HepG2 (cell line): ENCODE measurements around the gene PRSS53. TPM values are rescaled to one million over a fixed set of nuclear protein-coding genes. Genes with fewer than 3 reads are reported as not detected.
A peak's percentile ranks its signal among the peaks of the same experiment; 100 is the strongest.

ENCODE experiments used
- CHCHD3 ChIP-seq: sonication (generic); formaldehyde crosslinking; IDR thresholded peaks from 2 replicates; pipeline ENCODE4 v1.8.0; 2022; ENCODE audit warnings: mild to moderate bottlenecking, missing genetic modification reagents, moderate library complexity
- FOSL2 ChIP-seq: sonication (generic); formaldehyde crosslinking; IDR thresholded peaks from 2 replicates; pipeline ENCODE4 v1.4.0; 2020; ENCODE audit warnings: missing genetic modification reagents
- MIXL1 ChIP-seq: IDR thresholded peaks from 2 replicates; pipeline ENCODE4 v1.6.1; 2016
- SCMH1 ChIP-seq: sonication (generic); formaldehyde crosslinking; IDR thresholded peaks from 2 replicates; pipeline ENCODE4 v1.9.0; 2021; ENCODE audit warnings: missing genetic modification reagents, mild to moderate bottlenecking, borderline replicate concordance
- STAT5B ChIP-seq: sonication (generic); formaldehyde crosslinking; IDR thresholded peaks from 2 replicates; pipeline ENCODE4 v1.4.0; 2020; ENCODE audit warnings: missing genetic modification reagents
- THYN1 ChIP-seq: sonication (generic); formaldehyde crosslinking; IDR thresholded peaks from 2 replicates; pipeline ENCODE4 v1.8.1; 2023; ENCODE audit warnings: low read depth, mild to moderate bottlenecking, moderate library complexity, missing genetic modification reagents, borderline replicate concordance
- ZBTB3 ChIP-seq: sonication (generic); formaldehyde crosslinking; IDR thresholded peaks from 2 replicates; pipeline ENCODE4 v1.4.0; 2020; ENCODE audit warnings: low read depth, mild to moderate bottlenecking, moderate library complexity, missing genetic modification reagents, borderline replicate concordance
- ZFP36L2 ChIP-seq: sonication (generic); formaldehyde crosslinking; IDR thresholded peaks from 2 replicates; pipeline ENCODE4 v1.4.0; 2020; ENCODE audit warnings: missing genetic modification reagents
- ZKSCAN1 ChIP-seq: fragments of 150-350 bp; IDR thresholded peaks from 2 replicates; pipeline ENCODE4 v1.6.1; 2014; ENCODE audit warnings: low read length
- polyA plus RNA-seq, 8 experiments: library from polyadenylated mRNA; depleted of rRNA in 3 of 8; stranded (reverse) in 7 of 8; unstranded in 1 of 8; fragments of >200 nt; fragmentation: Illumina TruSeq in 4 of 8; extraction: Trizol in 4 of 8; gene quantifications; 2 replicates each; pipeline versions ENCODE4 v1.2.1 to v1.2.3, GENCODE V29; 2011 to 2016; ENCODE audit warnings: low read depth in 4 of 8, missing spikeins in 1 of 8, mixed read lengths in 1 of 8; ENCODE audit not compliant: insufficient read depth in 1 of 8
- total RNA-seq, 5 experiments: library from RNA; depleted of rRNA; stranded (reverse); fragments of >200 nt; fragmentation: Illumina TruSeq; extraction: Trizol; gene quantifications; 2 replicates each; pipeline ENCODE4 v1.2.3, GENCODE V29; 2016; ENCODE audit warnings: low read depth in 1 of 5
- TF ChIP-seq, protein P1 (sequence below): sonication (generic); formaldehyde crosslinking; IDR thresholded peaks from 2 replicates; pipeline ENCODE4 v1.9.0; 2022; ENCODE audit warnings: missing genetic modification reagents, mild to moderate bottlenecking, borderline replicate concordance
- TF ChIP-seq, protein P2 (sequence below): sonication (generic); formaldehyde crosslinking; IDR thresholded peaks from 2 replicates; pipeline ENCODE4 v1.5.1; 2020; ENCODE audit warnings: mild to moderate bottlenecking, moderate library complexity, missing genetic modification reagents
- TF ChIP-seq, protein P3 (sequence below): sonication (generic); formaldehyde crosslinking; IDR thresholded peaks from 2 replicates; pipeline ENCODE4 v1.4.0; 2020; ENCODE audit warnings: mild to moderate bottlenecking, missing genetic modification reagents
- TF ChIP-seq, protein P4 (sequence below): sonication (generic); formaldehyde crosslinking; IDR thresholded peaks from 2 replicates; pipeline ENCODE4 v1.4.0; 2020; ENCODE audit warnings: mild to moderate bottlenecking, missing genetic modification reagents
- TF ChIP-seq, protein P5 (sequence below): sonication (generic); formaldehyde crosslinking; IDR thresholded peaks from 2 replicates; pipeline ENCODE4 v1.4.0; 2020; ENCODE audit warnings: mild to moderate bottlenecking, missing genetic modification reagents
- TF ChIP-seq, protein P6 (sequence below): IDR thresholded peaks from 2 replicates; pipeline ENCODE4 v1.6.1; 2016; ENCODE audit warnings: low read depth, borderline replicate concordance

Gene PRSS53
- total and polyA plus RNA-seq, 2 of the 13 experiments (the other 11 are each of a cell fraction or from before 2014, with no cell fraction given) = 2.2 to 7.4 TPM

DNA sequence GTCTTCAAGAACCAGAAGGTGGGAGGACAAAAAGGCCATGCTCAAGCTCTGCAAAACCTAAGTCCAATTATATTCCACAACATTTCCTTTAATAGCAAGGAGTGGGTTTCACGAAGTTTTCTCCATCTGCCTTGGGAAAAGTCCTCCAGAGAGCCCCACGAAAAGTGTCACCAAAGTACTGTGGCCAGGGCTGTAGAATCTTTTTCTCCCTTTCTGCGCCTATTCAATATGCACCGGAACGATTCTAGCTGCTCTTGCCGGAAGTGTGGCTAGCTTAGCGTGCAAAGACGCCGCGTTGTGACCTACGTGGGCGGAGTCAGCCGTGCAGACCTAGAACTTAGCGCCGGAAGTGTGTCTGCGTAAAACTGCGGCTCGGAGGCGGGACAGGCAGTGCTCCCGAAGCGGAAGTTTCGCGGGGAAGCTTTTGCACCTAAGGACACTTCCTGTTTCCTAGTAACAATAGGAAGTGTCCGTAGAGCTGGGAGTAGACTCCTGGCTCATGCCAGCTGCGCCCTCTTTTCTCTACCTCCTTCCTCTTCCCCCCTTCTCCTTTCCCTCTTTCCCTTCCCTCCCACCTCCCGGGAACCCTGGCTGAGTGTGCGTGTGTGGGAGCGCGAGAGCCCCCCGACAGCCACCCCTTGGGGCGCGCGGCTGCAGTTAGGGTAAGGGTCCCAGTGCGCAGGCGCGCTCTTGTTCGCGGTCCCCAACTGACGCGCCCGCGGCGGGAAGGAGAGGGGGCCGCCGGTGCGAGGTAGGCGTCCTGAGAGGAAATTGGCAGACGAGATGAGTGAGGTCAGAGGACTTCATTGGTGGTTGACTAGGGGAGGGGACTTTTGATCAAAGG lies 14.6 kb downstream of the PRSS53 start, which contains the start of the genes ZNF646 and ZNF668 (continued):
- TF ChIP-seq, protein P1, sequence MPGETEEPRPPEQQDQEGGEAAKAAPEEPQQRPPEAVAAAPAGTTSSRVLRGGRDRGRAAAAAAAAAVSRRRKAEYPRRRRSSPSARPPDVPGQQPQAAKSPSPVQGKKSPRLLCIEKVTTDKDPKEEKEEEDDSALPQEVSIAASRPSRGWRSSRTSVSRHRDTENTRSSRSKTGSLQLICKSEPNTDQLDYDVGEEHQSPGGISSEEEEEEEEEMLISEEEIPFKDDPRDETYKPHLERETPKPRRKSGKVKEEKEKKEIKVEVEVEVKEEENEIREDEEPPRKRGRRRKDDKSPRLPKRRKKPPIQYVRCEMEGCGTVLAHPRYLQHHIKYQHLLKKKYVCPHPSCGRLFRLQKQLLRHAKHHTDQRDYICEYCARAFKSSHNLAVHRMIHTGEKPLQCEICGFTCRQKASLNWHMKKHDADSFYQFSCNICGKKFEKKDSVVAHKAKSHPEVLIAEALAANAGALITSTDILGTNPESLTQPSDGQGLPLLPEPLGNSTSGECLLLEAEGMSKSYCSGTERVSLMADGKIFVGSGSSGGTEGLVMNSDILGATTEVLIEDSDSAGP = peak; percentile 86
- TF ChIP-seq CHCHD3 (CRISPR knock-in tag) = peak; percentile 38; the same call in 1 of the 2 replicates
- peak; percentile 59; the same call in 1 of the 2 replicates for TF ChIP-seq ZKSCAN1
- TF ChIP-seq FOSL2 = peak; percentile 66
- TF ChIP-seq, protein P2, sequence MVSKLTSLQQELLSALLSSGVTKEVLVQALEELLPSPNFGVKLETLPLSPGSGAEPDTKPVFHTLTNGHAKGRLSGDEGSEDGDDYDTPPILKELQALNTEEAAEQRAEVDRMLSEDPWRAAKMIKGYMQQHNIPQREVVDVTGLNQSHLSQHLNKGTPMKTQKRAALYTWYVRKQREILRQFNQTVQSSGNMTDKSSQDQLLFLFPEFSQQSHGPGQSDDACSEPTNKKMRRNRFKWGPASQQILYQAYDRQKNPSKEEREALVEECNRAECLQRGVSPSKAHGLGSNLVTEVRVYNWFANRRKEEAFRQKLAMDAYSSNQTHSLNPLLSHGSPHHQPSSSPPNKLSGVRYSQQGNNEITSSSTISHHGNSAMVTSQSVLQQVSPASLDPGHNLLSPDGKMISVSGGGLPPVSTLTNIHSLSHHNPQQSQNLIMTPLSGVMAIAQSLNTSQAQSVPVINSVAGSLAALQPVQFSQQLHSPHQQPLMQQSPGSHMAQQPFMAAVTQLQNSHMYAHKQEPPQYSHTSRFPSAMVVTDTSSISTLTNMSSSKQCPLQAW = peak; percentile 90; the same call in 1 of the 2 replicates
- TF ChIP-seq, protein P3, sequence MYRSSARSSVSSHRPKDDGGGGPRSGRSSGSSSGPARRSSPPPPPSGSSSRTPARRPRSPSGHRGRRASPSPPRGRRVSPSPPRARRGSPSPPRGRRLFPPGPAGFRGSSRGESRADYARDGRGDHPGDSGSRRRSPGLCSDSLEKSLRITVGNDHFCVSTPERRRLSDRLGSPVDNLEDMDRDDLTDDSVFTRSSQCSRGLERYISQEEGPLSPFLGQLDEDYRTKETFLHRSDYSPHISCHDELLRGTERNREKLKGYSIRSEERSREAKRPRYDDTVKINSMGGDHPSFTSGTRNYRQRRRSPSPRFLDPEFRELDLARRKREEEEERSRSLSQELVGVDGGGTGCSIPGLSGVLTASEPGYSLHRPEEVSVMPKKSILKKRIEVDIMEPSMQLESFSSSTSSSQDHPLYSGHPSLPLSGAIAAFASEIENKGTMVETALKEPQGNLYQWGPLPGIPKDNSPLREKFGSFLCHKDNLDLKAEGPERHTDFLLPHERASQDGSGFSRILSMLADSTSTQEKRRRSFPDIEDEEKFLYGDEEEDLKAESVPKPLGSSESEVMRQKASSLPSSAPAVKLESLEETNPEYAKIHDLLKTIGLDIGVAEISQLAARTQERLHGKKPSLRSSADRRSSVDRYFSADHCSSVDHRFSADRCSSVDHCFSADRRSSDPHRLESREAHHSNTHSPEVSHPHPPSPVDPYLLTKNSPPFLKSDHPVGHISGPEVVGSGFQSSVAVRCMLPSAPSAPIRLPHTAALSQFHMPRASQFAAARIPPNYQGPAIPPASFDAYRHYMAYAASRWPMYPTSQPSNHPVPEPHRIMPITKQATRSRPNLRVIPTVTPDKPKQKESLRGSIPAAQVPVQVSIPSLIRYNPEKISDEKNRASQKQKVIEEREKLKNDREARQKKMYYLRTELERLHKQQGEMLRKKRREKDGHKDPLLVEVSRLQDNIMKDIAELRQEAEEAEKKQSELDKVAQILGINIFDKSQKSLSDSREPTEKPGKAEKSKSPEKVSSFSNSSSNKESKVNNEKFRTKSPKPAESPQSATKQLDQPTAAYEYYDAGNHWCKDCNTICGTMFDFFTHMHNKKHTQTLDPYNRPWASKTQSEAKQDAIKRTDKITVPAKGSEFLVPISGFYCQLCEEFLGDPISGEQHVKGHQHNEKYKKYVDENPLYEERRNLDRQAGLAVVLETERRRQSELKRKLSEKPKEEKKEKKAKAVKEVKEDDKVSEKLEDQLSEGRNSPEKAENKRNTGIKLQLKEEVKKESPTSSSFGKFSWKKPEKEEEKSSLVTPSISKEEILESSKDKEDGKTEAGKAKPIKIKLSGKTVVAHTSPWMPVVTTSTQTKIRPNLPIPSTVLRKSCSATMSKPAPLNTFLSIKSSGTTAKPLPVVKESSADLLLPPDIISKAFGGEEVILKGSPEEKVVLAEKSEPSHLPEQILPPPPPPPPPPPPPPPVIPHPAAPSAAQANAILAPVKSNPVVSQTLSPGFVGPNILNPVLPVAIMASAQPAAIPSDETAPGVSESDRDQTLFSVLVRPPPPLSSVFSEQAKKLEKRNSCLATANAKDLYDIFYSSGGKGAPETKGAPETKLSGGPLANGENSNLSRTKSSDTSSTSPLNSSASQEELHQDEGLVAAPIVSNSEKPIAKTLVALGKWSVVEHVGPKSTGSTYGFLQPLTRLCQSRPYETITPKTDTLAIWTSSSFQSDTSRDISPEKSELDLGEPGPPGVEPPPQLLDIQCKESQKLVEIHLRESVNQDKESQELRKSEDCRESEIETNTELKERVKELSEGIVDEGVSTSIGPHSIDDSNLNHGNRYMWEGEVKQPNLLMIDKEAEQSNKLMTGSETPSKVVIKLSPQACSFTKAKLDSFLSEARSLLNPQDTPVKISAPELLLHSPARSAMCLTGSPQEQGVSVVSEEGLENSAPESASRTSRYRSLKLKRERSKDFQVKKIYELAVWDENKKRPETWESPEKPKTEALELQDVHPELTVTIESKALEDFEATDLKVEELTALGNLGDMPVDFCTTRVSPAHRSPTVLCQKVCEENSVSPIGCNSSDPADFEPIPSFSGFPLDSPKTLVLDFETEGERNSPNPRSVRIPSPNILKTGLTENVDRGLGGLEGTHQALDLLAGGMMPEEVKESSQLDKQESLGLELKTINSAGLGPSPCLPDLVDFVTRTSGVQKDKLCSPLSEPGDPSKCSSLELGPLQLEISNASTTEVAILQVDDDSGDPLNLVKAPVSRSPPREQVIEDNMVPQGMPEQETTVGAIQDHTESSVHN (CRISPR knock-in tag) = peak; percentile 91; the same call in 1 of the 2 replicates
- TF ChIP-seq ZBTB3 (CRISPR knock-in tag) = peak; percentile 61; the same call in 1 of the 2 replicates
- peak; percentile 84 for TF ChIP-seq MIXL1
- TF ChIP-seq, protein P4, sequence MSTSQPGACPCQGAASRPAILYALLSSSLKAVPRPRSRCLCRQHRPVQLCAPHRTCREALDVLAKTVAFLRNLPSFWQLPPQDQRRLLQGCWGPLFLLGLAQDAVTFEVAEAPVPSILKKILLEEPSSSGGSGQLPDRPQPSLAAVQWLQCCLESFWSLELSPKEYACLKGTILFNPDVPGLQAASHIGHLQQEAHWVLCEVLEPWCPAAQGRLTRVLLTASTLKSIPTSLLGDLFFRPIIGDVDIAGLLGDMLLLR (CRISPR knock-in tag) = no peak; the same call in 1 of the 2 replicates
- 0 out of 2 replicates have a peak, but pooled peaks have one; percentile 67 for TF ChIP-seq STAT5B (CRISPR knock-in tag)
- TF ChIP-seq THYN1 (CRISPR knock-in tag) = peak; percentile 77; the same call in 1 of the 2 replicates
- no peak for TF ChIP-seq SCMH1 (CRISPR knock-in tag)
- TF ChIP-seq, protein P5, sequence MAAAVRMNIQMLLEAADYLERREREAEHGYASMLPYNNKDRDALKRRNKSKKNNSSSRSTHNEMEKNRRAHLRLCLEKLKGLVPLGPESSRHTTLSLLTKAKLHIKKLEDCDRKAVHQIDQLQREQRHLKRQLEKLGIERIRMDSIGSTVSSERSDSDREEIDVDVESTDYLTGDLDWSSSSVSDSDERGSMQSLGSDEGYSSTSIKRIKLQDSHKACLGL (CRISPR knock-in tag) = no peak; the same call in 1 of the 2 replicates
- TF ChIP-seq ZFP36L2 (CRISPR knock-in tag) = no peak
- TF ChIP-seq, protein P6, sequence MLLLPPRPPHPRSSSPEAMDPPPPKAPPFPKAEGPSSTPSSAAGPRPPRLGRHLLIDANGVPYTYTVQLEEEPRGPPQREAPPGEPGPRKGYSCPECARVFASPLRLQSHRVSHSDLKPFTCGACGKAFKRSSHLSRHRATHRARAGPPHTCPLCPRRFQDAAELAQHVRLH (CRISPR knock-in tag) = peak; percentile 79
